GM12878 (cell line): ENCODE results near the gene FAM229B. TPM values are rescaled to one million over a fixed set of nuclear protein-coding genes. Genes with fewer than 3 reads are reported as not detected.

ENCODE experiments used
- ATAC-seq: fragments of 200-7000 bp; cut with Tn5 transposase; 3 replicates; pipeline ENCODE4 v1.9.1; 2020; ENCODE audit warnings: mild to moderate bottlenecking, moderate library complexity
- BruUV-seq: library from RNA; stranded (reverse); fragments of 400-500 nt; replicated peaks from 2 replicates; lab custom pipeline; 2021; lab: Mats Ljungman, UMichigan
- CTCF ChIA-PET: fragments of 300-600 bp; sonication (Branson Sonifier 250); formaldehyde crosslinking; extraction: SDS; loops from one replicate; lab custom pipeline; 2021; ENCODE audit warnings: inconsistent platforms; lab: Yijun Ruan, JAX
- POLR2A ChIA-PET: fragments of 350-600 bp; formaldehyde crosslinking; extraction: SDS; loops from one replicate; lab custom pipeline; 2021; ENCODE audit warnings: inconsistent platforms; lab: Charles Lee
- RAD21 ChIA-PET: fragments of 300-600 bp; sonication (Branson Sonifier 250); formaldehyde crosslinking; loops from one replicate; lab custom pipeline; 2023; ENCODE audit warnings: antibody characterized with exemption; ENCODE audit not compliant: unreplicated experiment; lab: Charles Lee
- SMC1A ChIA-PET: fragments of 300-600 bp; sonication (Branson Sonifier 250); formaldehyde crosslinking; loops from one replicate; lab custom pipeline; 2023; ENCODE audit not compliant: unreplicated experiment, uncharacterized antibody; lab: Charles Lee
- DNase-seq: peaks from one replicate; pipeline ENCODE4 v3.0.0-alpha.2; 2011; ENCODE audit warnings: low read depth, low spot score
- FAIRE-seq: peaks from 3 replicates; lab custom pipeline; 2011; peaks lifted over from hg19 to GRCh38; lab: Jason Lieb, UNC
- H2AFZ ChIP-seq: 2 replicates; pipeline ENCODE4 v1.6.0; 2011; ENCODE audit warnings: low read depth, low read length, control low read depth; ENCODE audit not compliant: control insufficient read depth
- H3K27ac ChIP-seq: 2 replicates; pipeline ENCODE4 v1.5.1; 2011; ENCODE audit warnings: control low read depth; ENCODE audit not compliant: control insufficient read depth, insufficient read depth
- H3K27me3 ChIP-seq, 2 experiments: replicated peaks in 1 of 2; 2 replicates each; pipeline versions ENCODE4 v1.6.0 to v1.6.1; 2011; ENCODE audit warnings: low read length in 1 of 2; ENCODE audit not compliant: control insufficient read depth in 2 of 2, insufficient read depth in 2 of 2
- H3K36me3 ChIP-seq, 2 experiments: 2 replicates each; pipeline ENCODE4 v1.5.1; 2011; ENCODE audit warnings: low read length in 1 of 2; ENCODE audit not compliant: control insufficient read depth in 2 of 2, insufficient read depth in 2 of 2
- H3K4me1 ChIP-seq: 2 replicates; pipeline ENCODE4 v1.6.1; 2011; ENCODE audit warnings: mild to moderate bottlenecking, low read length, moderate library complexity, mixed read lengths; ENCODE audit not compliant: control insufficient read depth, insufficient read depth
- H3K4me2 ChIP-seq: 2 replicates; pipeline ENCODE4 v1.6.0; 2011; ENCODE audit warnings: control low read depth; ENCODE audit not compliant: control insufficient read depth, insufficient read depth
- H3K4me3 ChIP-seq: fragments of 200-600 bp; sonication (generic); 2 replicates; pipeline ENCODE4 v1.5.1; 2016
- H3K79me2 ChIP-seq: 2 replicates; pipeline ENCODE4 v1.6.0; 2011; ENCODE audit warnings: low read length; ENCODE audit not compliant: control insufficient read depth, insufficient read depth
- H3K9ac ChIP-seq: 2 replicates; pipeline ENCODE4 v1.8.0; 2011; ENCODE audit warnings: low read length, control low read depth, mixed read lengths; ENCODE audit not compliant: control insufficient read depth, insufficient read depth
- H3K9me3 ChIP-seq: replicated peaks from 3 replicates; pipeline ENCODE4 v1.5.1; 2011; ENCODE audit warnings: mild to moderate bottlenecking, low read length; ENCODE audit not compliant: control insufficient read depth, insufficient read depth
- H4K20me1 ChIP-seq: 2 replicates; pipeline ENCODE4 v1.6.0; 2011; ENCODE audit not compliant: control insufficient read depth, insufficient read depth
- ATF7 ChIP-seq: fragments of 450-650 bp; IDR thresholded peaks from 2 replicates; pipeline ENCODE4 v1.6.1; 2016; ENCODE audit warnings: low read depth, mild to moderate bottlenecking
- BMI1 ChIP-seq: fragments of 450-650 bp; IDR thresholded peaks from 2 replicates; pipeline ENCODE4 v1.6.1; 2016; ENCODE audit warnings: mild to moderate bottlenecking, moderate library complexity, borderline replicate concordance
- CBX3 ChIP-seq: fragments of 200-600 bp; sonication (generic); IDR thresholded peaks from 2 replicates; pipeline ENCODE4 v1.6.1; 2016; ENCODE audit warnings: low read depth, borderline replicate concordance
- EED ChIP-seq: sonication (generic); IDR thresholded peaks from 2 replicates; pipeline ENCODE4 v1.6.1; 2016; ENCODE audit warnings: antibody characterized with exemption, low read depth
- EZH2 ChIP-seq: IDR thresholded peaks from 2 replicates; pipeline ENCODE4 v1.6.1; 2012; ENCODE audit warnings: low read depth, mild to moderate bottlenecking, control low read depth, inconsistent platforms, low read length, borderline replicate concordance; ENCODE audit not compliant: control insufficient read depth
- GABPA ChIP-seq: IDR thresholded peaks from 2 replicates; pipeline ENCODE4 v1.6.1; 2014; ENCODE audit warnings: antibody characterized with exemption, low read depth, mild to moderate bottlenecking, inconsistent platforms
- HDGF ChIP-seq: fragments of 450-650 bp; IDR thresholded peaks from 2 replicates; pipeline ENCODE4 v1.6.1; 2016; ENCODE audit warnings: antibody characterized with exemption
- NFYA ChIP-seq: IDR thresholded peaks from 2 replicates; pipeline ENCODE4 v1.6.1; 2011; ENCODE audit warnings: low read depth, mild to moderate bottlenecking, low read length, improper control_type of control experiment, borderline replicate concordance
- RBBP5 ChIP-seq: fragments of 200-600 bp; sonication (generic); conservative IDR thresholded peaks from 2 replicates; pipeline ENCODE4 v1.6.1; 2016
- RCOR1 ChIP-seq: conservative IDR thresholded peaks from 2 replicates; pipeline ENCODE4 v1.6.1; 2012; ENCODE audit warnings: low read depth, low read length, improper control_type of control experiment
- SIX5 ChIP-seq: IDR thresholded peaks from 2 replicates; pipeline ENCODE4 v1.6.1; 2011; ENCODE audit warnings: mild to moderate bottlenecking, low read depth, low read length, moderate library complexity; ENCODE audit not compliant: severe bottlenecking
- SREBF1 ChIP-seq: IDR thresholded peaks from 2 replicates; pipeline ENCODE4 v1.6.1; 2012; ENCODE audit warnings: mild to moderate bottlenecking, low read length
- STAT1 ChIP-seq: fragments of 450-650 bp; conservative IDR thresholded peaks from 2 replicates; pipeline ENCODE4 v1.6.1; 2014; ENCODE audit warnings: antibody characterized with exemption, mild to moderate bottlenecking
- SUPT20H ChIP-seq: IDR thresholded peaks from 2 replicates; pipeline ENCODE4 v1.6.1; 2011; ENCODE audit warnings: low read depth, mild to moderate bottlenecking, low read length, moderate library complexity, borderline replicate concordance; ENCODE audit not compliant: control insufficient read depth
- SUZ12 ChIP-seq: fragments of 200-600 bp; sonication (generic); IDR thresholded peaks from one replicate; pipeline ENCODE4 v1.6.1; 2018; ENCODE audit warnings: antibody characterized with exemption, mild to moderate bottlenecking; ENCODE audit not compliant: unreplicated experiment
- TAF1 ChIP-seq: IDR thresholded peaks from 2 replicates; pipeline ENCODE4 v1.6.1; 2011; ENCODE audit warnings: mild to moderate bottlenecking, low read depth, low read length, borderline replicate concordance
- ZZZ3 ChIP-seq: IDR thresholded peaks from 2 replicates; pipeline ENCODE4 v1.6.1; 2011; ENCODE audit warnings: low read depth; ENCODE audit not compliant: control insufficient read depth, insufficient read length
- WGBS: methylation state at CpG from one replicate; pipeline ENCODE4 v1.1.6; 2016; ENCODE audit warnings: low lambda C conversion rate; ENCODE audit not compliant: insufficient replicate concordance, insufficient coverage; ENCODE audit errors: missing lambda C conversion rate; 5-methylcytosine and 5-hydroxymethylcytosine counted together
- in situ Hi-C: fragments of 300-500 bp; cut with MboI; formaldehyde crosslinking; loops from 9 replicates; pipeline ENCODE4 v1.14.3; 2018; ENCODE audit warnings: mixed read lengths
- intact Hi-C: fragments of 100-400 bp; cut with micrococcal nuclease; formaldehyde crosslinking; loops from one replicate; pipeline ENCODE4 v1.14.2; 2022; ENCODE audit not compliant: unreplicated experiment
- polyA plus RNA-seq, 11 experiments: library from polyadenylated mRNA; depleted of rRNA in 4 of 11; unstranded in 6 of 11; stranded (reverse) in 5 of 11; fragments of >200 nt; fragmentation: Nextera tagmentation in 4 of 11; fragmentation: Illumina TruSeq in 1 of 11; extraction: Ambion mirVana in 4 of 11; extraction: Trizol in 1 of 11; gene quantifications; 1 replicate in 1 of 11; 2 replicates in 10 of 11; pipeline versions ENCODE4 v1.2.1 to v1.2.3, GENCODE V29; 2011 to 2016; ENCODE audit warnings: inconsistent platforms in 2 of 11, missing spikeins in 2 of 11, low read depth in 1 of 11
- total RNA-seq, 4 experiments: library from RNA; depleted of rRNA in 3 of 4; stranded (reverse); fragments of >200 nt in 3 of 4; fragmentation: Illumina TruSeq in 1 of 4; extraction: Trizol in 1 of 4; gene quantifications; 2 replicates each; pipeline versions ENCODE4 v1.2.1 to v1.2.3, GENCODE V29; 2013 to 2021
- TF ChIP-seq, protein P1 (sequence below): fragments of 450-650 bp; IDR thresholded peaks from 2 replicates; pipeline ENCODE4 v1.6.1; 2017; ENCODE audit warnings: mild to moderate bottlenecking, low read depth, inconsistent platforms; ENCODE audit not compliant: poor library complexity, severe bottlenecking

FAM229B gene
- total and polyA plus RNA-seq, 10 of the 15 experiments (the other 5 are each of a cell fraction or from before 2014, with no cell fraction given) = 0.82 to 5.7 (median 3.1) TPM

GRCh38 chr6:112130878-112131277 lies 43.5 kb downstream of the FAM229B start:
- RAD21 ChIA-PET = no interaction called here
- FAIRE-seq (no peak), DNase-seq (no peak), ATAC-seq (no peak)
- Histone ChIP-seq H3K9me3 (no peaks in the 10 kb centered on the region), H4K20me1 (no peaks in the 10 kb centered on the region), H3K79me2 (no peaks in the 10 kb centered on the region), H3K36me3 (no peaks in the 10 kb centered on the region), H3K27ac (no peak overlapping the region), H3K27me3 (no peaks in the 10 kb centered on the region), H3K4me3 (no peak overlapping the region), H2AFZ (no peak overlapping the region), H3K4me1 (no peaks in the 10 kb centered on the region), H3K9ac (no peak overlapping the region), H3K4me2 (no peak overlapping the region)
- in situ Hi-C loops (no loop called here), intact Hi-C loops (no loop called here)
- BruUV-seq = no TSS peak
- 0% methylated on average over 3 of the region's 3 CpGs for WGBS
- SMC1A ChIA-PET = interaction anchor here (1.9 kb wide), 1 partner anchor 49 kb away, joined by 5 read pairs; no protein-coding TSS in a partner anchor
- POLR2A ChIA-PET = no interaction called here
- TF ChIP-seq SREBF1 = no peak
- no peak for TF ChIP-seq BMI1
- no peak for TF ChIP-seq GABPA
- TF ChIP-seq SUPT20H = no peak
- no peak for TF ChIP-seq EZH2
- CTCF ChIA-PET = interaction anchor here (1.4 kb wide), 1 partner anchor 14 kb away, joined by 4 read pairs; no protein-coding TSS in a partner anchor

- FAIRE-seq = no peak
These were observed 51.7 kb downstream of the FAM229B start for GRCh38 chr6:112139052-112139451.

More at GRCh38 chr6:112139052-112139451, 51.7 kb downstream of the FAM229B start:
- ATAC-seq = no peak
- RAD21 ChIA-PET = no interaction called here
- SMC1A ChIA-PET = no interaction called here
- no peaks in the 10 kb centered on the region for H3K36me3 ChIP-seq
- TF ChIP-seq BMI1 (no peak), RBBP5 (no peak), RCOR1 (no peak), SUZ12 (no peak), ATF7 (no peak), EED (no peak), HDGF (no peak), SIX5 (no peak), CBX3 (no peak), ZZZ3 (no peak), TAF1 (no peak), STAT1 (no peak), NFYA (no peak)
- TF ChIP-seq, protein P1, sequence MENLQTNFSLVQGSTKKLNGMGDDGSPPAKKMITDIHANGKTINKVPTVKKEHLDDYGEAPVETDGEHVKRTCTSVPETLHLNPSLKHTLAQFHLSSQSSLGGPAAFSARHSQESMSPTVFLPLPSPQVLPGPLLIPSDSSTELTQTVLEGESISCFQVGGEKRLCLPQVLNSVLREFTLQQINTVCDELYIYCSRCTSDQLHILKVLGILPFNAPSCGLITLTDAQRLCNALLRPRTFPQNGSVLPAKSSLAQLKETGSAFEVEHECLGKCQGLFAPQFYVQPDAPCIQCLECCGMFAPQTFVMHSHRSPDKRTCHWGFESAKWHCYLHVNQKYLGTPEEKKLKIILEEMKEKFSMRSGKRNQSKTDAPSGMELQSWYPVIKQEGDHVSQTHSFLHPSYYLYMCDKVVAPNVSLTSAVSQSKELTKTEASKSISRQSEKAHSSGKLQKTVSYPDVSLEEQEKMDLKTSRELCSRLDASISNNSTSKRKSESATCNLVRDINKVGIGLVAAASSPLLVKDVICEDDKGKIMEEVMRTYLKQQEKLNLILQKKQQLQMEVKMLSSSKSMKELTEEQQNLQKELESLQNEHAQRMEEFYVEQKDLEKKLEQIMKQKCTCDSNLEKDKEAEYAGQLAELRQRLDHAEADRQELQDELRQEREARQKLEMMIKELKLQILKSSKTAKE = no peak
- TF ChIP-seq, all 136 proteins: peak for 0
- ChIA-PET POLR2A (no interaction called here), CTCF (interaction anchor here (1.0 to 1.7 kb wide), 2 partner anchors 12 to 52 kb away, joined by 3 read pairs; partner anchors contain the start of genes FAM229B and TUBE1)
- no peak overlapping the region for H3K9ac ChIP-seq
- no peaks in the 10 kb centered on the region for H4K20me1 ChIP-seq
- H3K27ac ChIP-seq = no peak overlapping the region
- no peak overlapping the region for H3K4me2 ChIP-seq
- 65% methylated on average over 8 of the region's 8 CpGs for WGBS
- no peaks in the 10 kb centered on the region for H3K9me3 ChIP-seq
- no peak overlapping the region for H3K4me3 ChIP-seq
- DNase-seq = no peak
- H2AFZ ChIP-seq = no peak overlapping the region
- H3K4me1 ChIP-seq = no peaks in the 10 kb centered on the region
- BruUV-seq = no TSS peak
- in situ Hi-C loops (no loop called here), intact Hi-C loops (no loop called here)
- H3K27me3 ChIP-seq = no peaks in the 10 kb centered on the region; a peak in 1 of 4 replicates
- H3K79me2 ChIP-seq = no peaks in the 10 kb centered on the region
